Neural cell (in vitro differentiated cells): ENCODE results near the gene CEP126. TPM values are rescaled to one million over a fixed set of nuclear protein-coding genes. Genes with fewer than 3 reads are reported as not detected.

Experiments used
- H2AFZ ChIP-seq: fragments of 200-600, 300-800 bp; sonication (generic), shearing (Covaris generic); 2 replicates; pipeline ENCODE4 v1.6.0; 2014; ENCODE audit warnings: low read depth, mild to moderate bottlenecking, antibody characterized with exemption, low read length, moderate library complexity
- H3F3A ChIP-seq: fragments of 200-600 bp; shearing (Covaris generic); 2 replicates; pipeline ENCODE4 v1.6.1; 2016; ENCODE audit warnings: mild to moderate bottlenecking, moderate library complexity, mixed read lengths, antibody characterized with exemption, low read length; ENCODE audit not compliant: insufficient read depth, poor library complexity, severe bottlenecking
- H3K27ac ChIP-seq: fragments of 200-600, 300-800 bp; sonication (generic), shearing (Covaris generic); 2 replicates; pipeline ENCODE4 v1.5.1; 2014; ENCODE audit warnings: mild to moderate bottlenecking, low read length, moderate library complexity
- H3K27me3 ChIP-seq: fragments of 300-800, 200-600 bp; sonication (generic), shearing (Covaris generic); 2 replicates; pipeline ENCODE4 v1.6.0; 2014; ENCODE audit warnings: mild to moderate bottlenecking, low read depth, low read length, moderate library complexity; ENCODE audit not compliant: insufficient read depth
- H3K36me3 ChIP-seq: fragments of 300-800, 200-600 bp; sonication (generic), shearing (Covaris generic); 2 replicates; pipeline ENCODE4 v1.5.1; 2014; ENCODE audit warnings: mild to moderate bottlenecking, antibody characterized with exemption, low read length, moderate library complexity; ENCODE audit not compliant: insufficient read depth
- H3K4me2 ChIP-seq: fragments of 300-800, 200-600 bp; sonication (generic), shearing (Covaris generic); 2 replicates; pipeline ENCODE4 v1.6.0; 2014; ENCODE audit warnings: mild to moderate bottlenecking, low read length
- H3K4me3 ChIP-seq: fragments of 300-800, 200-600 bp; sonication (generic), shearing (Covaris generic); 2 replicates; pipeline ENCODE4 v1.5.1; 2014; ENCODE audit warnings: mild to moderate bottlenecking, low read length, moderate library complexity
- H3K79me2 ChIP-seq: fragments of 200-600 bp; shearing (Covaris generic); replicated peaks from 2 replicates; pipeline ENCODE4 v1.6.0; 2014; ENCODE audit warnings: mild to moderate bottlenecking, low read length, moderate library complexity; ENCODE audit not compliant: insufficient read depth
- H3K9ac ChIP-seq: fragments of 300-800, 200-600 bp; sonication (generic), shearing (Covaris generic); 2 replicates; pipeline ENCODE4 v1.6.1; 2016; ENCODE audit warnings: mild to moderate bottlenecking, low read length, mixed read lengths
- H3K9me2 ChIP-seq: fragments of 200-600 bp; shearing (Covaris generic); 2 replicates; pipeline ENCODE4 v1.6.1; 2016; ENCODE audit warnings: mild to moderate bottlenecking, low read length, mixed read lengths; ENCODE audit not compliant: insufficient read depth
- H3K9me3 ChIP-seq: fragments of 200-600, 300-800 bp; sonication (generic), shearing (Covaris generic); 2 replicates; pipeline ENCODE4 v1.6.1; 2016; ENCODE audit warnings: mild to moderate bottlenecking, mixed run types, low read length, moderate library complexity, mixed read lengths
- H4K20me1 ChIP-seq: fragments of 200-600 bp; shearing (Covaris generic); 2 replicates; pipeline ENCODE4 v1.6.1; 2016; ENCODE audit warnings: mild to moderate bottlenecking, mixed run types; ENCODE audit not compliant: insufficient read depth
- CTCF ChIP-seq: fragments of 450-650 bp; IDR thresholded peaks from 2 replicates; pipeline ENCODE4 v1.5.1; 2014; ENCODE audit warnings: antibody characterized with exemption, mild to moderate bottlenecking, moderate library complexity; ENCODE audit not compliant: poor library complexity, severe bottlenecking
- EP300 ChIP-seq: fragments of 450-650 bp; conservative IDR thresholded peaks from 2 replicates; pipeline ENCODE4 v1.6.1; 2014; ENCODE audit warnings: antibody characterized with exemption, mild to moderate bottlenecking, moderate library complexity; ENCODE audit not compliant: poor library complexity, severe bottlenecking
- EZH2 ChIP-seq: fragments of 200-600, 300-800 bp; shearing (Covaris generic), sonication (generic); IDR thresholded peaks from 2 replicates; pipeline ENCODE4 v1.6.1; 2014; ENCODE audit warnings: antibody characterized with exemption, low read length, borderline replicate concordance, mild to moderate bottlenecking; ENCODE audit not compliant: insufficient read depth, poor library complexity, severe bottlenecking
- MXI1 ChIP-seq: fragments of 450-650 bp; conservative IDR thresholded peaks from 2 replicates; pipeline ENCODE4 v1.6.1; 2014; ENCODE audit warnings: antibody characterized with exemption, mild to moderate bottlenecking; ENCODE audit not compliant: poor library complexity, severe bottlenecking
- POLR2AphosphoS5 ChIP-seq: IDR thresholded peaks from 2 replicates; pipeline ENCODE4 v1.6.1; 2012
- RAD21 ChIP-seq: fragments of 450-650 bp; conservative IDR thresholded peaks from 2 replicates; pipeline ENCODE4 v1.6.1; 2014; ENCODE audit warnings: antibody characterized with exemption, mild to moderate bottlenecking, moderate library complexity
- REST ChIP-seq: IDR thresholded peaks from 2 replicates; pipeline ENCODE4 v1.6.1; 2012; ENCODE audit warnings: borderline replicate concordance
- SMC3 ChIP-seq: fragments of 450-650 bp; conservative IDR thresholded peaks from 2 replicates; pipeline ENCODE4 v1.6.1; 2014; ENCODE audit warnings: antibody characterized with exemption, mild to moderate bottlenecking, moderate library complexity; ENCODE audit not compliant: poor library complexity
- TAF1 ChIP-seq: IDR thresholded peaks from 2 replicates; pipeline ENCODE4 v1.6.1; 2012; ENCODE audit warnings: low read depth
- polyA plus RNA-seq: library from polyadenylated mRNA; depleted of rRNA; stranded (reverse); fragments of >200 nt; gene quantifications from 2 replicates; pipeline ENCODE4 v1.2.3, GENCODE V29; 2014

Gene CEP126
- polyA plus RNA-seq, 1 donor from 2014 or later = 1.8 TPM

GRCh38 chr11:101866619-101867491 is 48.0 kb upstream of the CEP126 start:
- no peak overlapping the region for H3K9ac ChIP-seq
- H3K36me3 ChIP-seq = no peaks in the 10 kb centered on the region
- no peaks in the 10 kb centered on the region for H3K9me2 ChIP-seq
- no peaks in the 10 kb centered on the region for H3K27me3 ChIP-seq
- TF ChIP-seq TAF1 (no peak), SMC3 (no peak), MXI1 (no peak), REST (no peak), EP300 (no peak), EZH2 (no peak), RAD21 (no peak), CTCF (no peak), POLR2AphosphoS5 (no peak)
- H3F3A ChIP-seq = no peaks in the 10 kb centered on the region
- H3K79me2 ChIP-seq = no peaks in the 10 kb centered on the region
- H2AFZ ChIP-seq = no peak overlapping the region
- no peaks in the 10 kb centered on the region for H3K9me3 ChIP-seq
- H3K4me2 ChIP-seq = no peak overlapping the region
- no peaks in the 10 kb centered on the region for H4K20me1 ChIP-seq
- no peak overlapping the region for H3K27ac ChIP-seq
- H3K4me3 ChIP-seq = no peak overlapping the region

DNA sequence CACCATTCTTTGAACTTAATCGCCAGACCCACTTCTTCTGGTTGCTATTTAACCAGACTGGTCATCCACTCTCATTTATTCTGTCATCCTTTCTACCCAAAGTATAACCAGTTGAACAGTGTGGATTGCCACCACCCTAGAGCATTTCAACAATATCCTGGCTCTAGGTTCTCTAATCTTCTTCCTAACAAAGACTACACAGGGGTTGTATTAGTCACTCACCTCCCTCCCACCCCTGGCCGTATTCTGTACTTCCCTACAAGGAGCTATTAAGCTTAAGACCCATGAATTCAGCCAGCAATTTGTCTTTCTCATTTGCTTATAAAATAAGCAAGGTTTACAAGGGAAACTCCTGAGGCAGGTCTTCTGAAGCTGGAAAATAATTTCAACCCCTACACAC is 46.9 kb upstream of the CEP126 start:
- Histone ChIP-seq H3K4me2 (no peak overlapping the region), H3F3A (no peaks in the 10 kb centered on the region), H3K9me3 (no peaks in the 10 kb centered on the region), H4K20me1 (no peaks in the 10 kb centered on the region), H3K4me3 (no peak overlapping the region), H3K9ac (no peak overlapping the region), H3K27me3 (no peaks in the 10 kb centered on the region), H3K79me2 (no peaks in the 10 kb centered on the region), H3K27ac (no peak overlapping the region), H3K9me2 (no peaks in the 10 kb centered on the region), H3K36me3 (no peaks in the 10 kb centered on the region), H2AFZ (no peak overlapping the region)
- TF ChIP-seq RAD21 = no peak
- no peak for TF ChIP-seq TAF1
- TF ChIP-seq EP300 = no peak
- no peak for TF ChIP-seq MXI1
- no peak for TF ChIP-seq POLR2AphosphoS5
- no peak for TF ChIP-seq CTCF
- TF ChIP-seq EZH2 = no peak
- TF ChIP-seq REST = no peak
- TF ChIP-seq SMC3 = no peak
